Right lobe of liver (tissue), 4 donors: ENCODE results near the gene CTSH.

ENCODE experiments used
- POLR2A ChIP-seq: fragments of 450-650 bp; IDR thresholded peaks from one replicate; pipeline ENCODE4 v1.6.1; 2017; ENCODE audit warnings: antibody characterized with exemption, mild to moderate bottlenecking
- TF ChIP-seq, protein P1 (sequence below), 4 donors: fragments of 200-600 bp in 3 of 4; fragments of 450-650 bp in 1 of 4; IDR thresholded peaks; one replicate each; pipeline versions ENCODE4 v1.5.1 to v1.8.0; 2016 to 2022; ENCODE audit warnings: antibody characterized with exemption in 4 of 4, mild to moderate bottlenecking in 2 of 4
- donor health status: DM: no; HTN: no; CAD: no.
- donor health status: DM: no; HTN: no; CAD: no.
- donor health status: DM: no; HTN: yes; CAD: no.

- TF ChIP-seq, protein P1, sequence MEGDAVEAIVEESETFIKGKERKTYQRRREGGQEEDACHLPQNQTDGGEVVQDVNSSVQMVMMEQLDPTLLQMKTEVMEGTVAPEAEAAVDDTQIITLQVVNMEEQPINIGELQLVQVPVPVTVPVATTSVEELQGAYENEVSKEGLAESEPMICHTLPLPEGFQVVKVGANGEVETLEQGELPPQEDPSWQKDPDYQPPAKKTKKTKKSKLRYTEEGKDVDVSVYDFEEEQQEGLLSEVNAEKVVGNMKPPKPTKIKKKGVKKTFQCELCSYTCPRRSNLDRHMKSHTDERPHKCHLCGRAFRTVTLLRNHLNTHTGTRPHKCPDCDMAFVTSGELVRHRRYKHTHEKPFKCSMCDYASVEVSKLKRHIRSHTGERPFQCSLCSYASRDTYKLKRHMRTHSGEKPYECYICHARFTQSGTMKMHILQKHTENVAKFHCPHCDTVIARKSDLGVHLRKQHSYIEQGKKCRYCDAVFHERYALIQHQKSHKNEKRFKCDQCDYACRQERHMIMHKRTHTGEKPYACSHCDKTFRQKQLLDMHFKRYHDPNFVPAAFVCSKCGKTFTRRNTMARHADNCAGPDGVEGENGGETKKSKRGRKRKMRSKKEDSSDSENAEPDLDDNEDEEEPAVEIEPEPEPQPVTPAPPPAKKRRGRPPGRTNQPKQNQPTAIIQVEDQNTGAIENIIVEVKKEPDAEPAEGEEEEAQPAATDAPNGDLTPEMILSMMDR (IDR thresholded peaks at IDR 0.05), result no peak
- no peak for TF ChIP-seq POLR2A
Observed at GRCh38 chr15:78912316-78912715, 32.5 kb downstream of the CTSH start.
